Measurements from ENCODE around the gene FARSA.

- TF ChIP-seq CTCF (IDR thresholded peaks at IDR 0.05; ENCODE audit: insufficient read depth, low read depth, low read length): no peak
- TF ChIP-seq EZH2 (IDR thresholded peaks at IDR 0.05; ENCODE audit: insufficient read depth, low read length): no peak
Observed at GRCh38 chr19:12875086-12875485, 58.4 kb downstream of the FARSA start.

All from astrocyte (in vitro differentiated cells and primary cell).